Panc1 (cell line): ENCODE measurements around the gene PARM1. TPM values are rescaled to one million over a fixed set of nuclear protein-coding genes. Genes with fewer than 3 reads are reported as not detected.

Experiments used
- ATAC-seq: fragments of 200-7000 bp; cut with Tn5 transposase; 2 replicates; pipeline ENCODE4 v1.9.1; 2020; ENCODE audit warnings: mild to moderate bottlenecking, moderate library complexity
- BruUV-seq: library from RNA; stranded (reverse); fragments of 400-500 nt; replicated peaks from 2 replicates; lab custom pipeline; 2021; lab: Mats Ljungman, UMichigan
- CTCF ChIA-PET: fragments of 300-600 bp; sonication (Branson Sonifier 250); formaldehyde crosslinking; loops from one replicate; lab custom pipeline; 2022; ENCODE audit warnings: antibody characterized with exemption; lab: Charles Lee
- POLR2A ChIA-PET: fragments of 300-600 bp; sonication (Branson Sonifier 250); formaldehyde crosslinking; loops from one replicate; lab custom pipeline; 2022; ENCODE audit warnings: antibody characterized with exemption; lab: Charles Lee
- DNase-seq: peaks from one replicate; pipeline ENCODE4 v3.0.0-alpha.2; 2010; ENCODE audit warnings: low read depth, low spot score
- H3K27ac ChIP-seq: 2 replicates; pipeline ENCODE4 v1.5.1; 2011; ENCODE audit warnings: mild to moderate bottlenecking, low read length, inconsistent platforms
- H3K27me3 ChIP-seq: fragments of 200-500 bp; sonication (Bioruptor generic); 2 replicates; pipeline ENCODE4 v1.6.0; 2014; ENCODE audit warnings: low read length, inconsistent platforms; ENCODE audit not compliant: control insufficient read depth, insufficient read depth
- H3K36me3 ChIP-seq: fragments of 200-500 bp; sonication (Bioruptor generic); 2 replicates; pipeline ENCODE4 v1.5.1; 2014; ENCODE audit warnings: inconsistent platforms, mild to moderate bottlenecking, low read length, moderate library complexity; ENCODE audit not compliant: control insufficient read depth, insufficient read depth
- H3K4me1 ChIP-seq: 2 replicates; pipeline ENCODE4 v1.5.1; 2011; ENCODE audit warnings: inconsistent platforms, mild to moderate bottlenecking, low read length, moderate library complexity; ENCODE audit not compliant: control insufficient read depth, insufficient read depth
- H3K4me3 ChIP-seq, 2 experiments: 2 replicates each; pipeline ENCODE4 v1.5.1; 2011 to 2012; ENCODE audit warnings: low read depth in 2 of 2, low read length in 2 of 2, mild to moderate bottlenecking in 2 of 2, inconsistent platforms in 1 of 2, moderate library complexity in 1 of 2
- H3K9me3 ChIP-seq: fragments of 200-500 bp; sonication (Bioruptor generic); 2 replicates; pipeline ENCODE4 v1.5.1; 2014; ENCODE audit warnings: low read depth, mild to moderate bottlenecking, inconsistent platforms, low read length, moderate library complexity; ENCODE audit not compliant: control insufficient read depth, insufficient read depth
- CTCF ChIP-seq: fragments of 450-650 bp; IDR thresholded peaks from 2 replicates; pipeline ENCODE4 v1.5.1; 2017; ENCODE audit warnings: mild to moderate bottlenecking
- POLR2AphosphoS5 ChIP-seq: IDR thresholded peaks from 2 replicates; pipeline ENCODE4 v1.6.1; 2012; ENCODE audit warnings: mild to moderate bottlenecking, low read depth, low read length, moderate library complexity
- REST ChIP-seq, 2 experiments: IDR thresholded peaks; 2 replicates each; pipeline ENCODE4 v1.6.1; 2011 to 2012; ENCODE audit warnings: low read depth in 2 of 2, control low read depth in 1 of 2, low read length in 1 of 2, mild to moderate bottlenecking in 1 of 2, moderate library complexity in 1 of 2; ENCODE audit not compliant: insufficient read depth in 1 of 2
- SIN3A ChIP-seq: IDR thresholded peaks from 2 replicates; pipeline ENCODE4 v1.6.1; 2012; ENCODE audit warnings: low read depth, mild to moderate bottlenecking, low read length, moderate library complexity, borderline replicate concordance; ENCODE audit not compliant: insufficient read depth
- TCF7L2 ChIP-seq: IDR thresholded peaks from 2 replicates; pipeline ENCODE4 v1.6.1; 2011; ENCODE audit warnings: mild to moderate bottlenecking, low read depth, low read length, inconsistent platforms
- in situ Hi-C: cut with HindIII; loops from 2 replicates; pipeline ENCODE4 v1.10.0; 2016; ENCODE audit warnings: low sequenced_read_pairs, low pct_unique_long_range_greater_than_20kb
- intact Hi-C: fragments of 100-400 bp; cut with micrococcal nuclease; formaldehyde crosslinking; loops from one replicate; pipeline ENCODE4 v1.10.0; 2022; ENCODE audit not compliant: unreplicated experiment
- total RNA-seq: library from RNA; stranded (reverse); gene quantifications from one replicate; pipeline ENCODE4 v1.2.1, GENCODE V29; 2021; ENCODE audit not compliant: unreplicated experiment

PARM1 gene
- total RNA-seq, 1 experiment from 2014 or later, result 0.21 TPM

GRCh38 chr4:74932010-74932409 lies 906 bp upstream of the PARM1 start:
- Histone ChIP-seq H3K9me3 (no peaks in the 10 kb centered on the region), H3K4me1 (no peaks in the 10 kb centered on the region; the same call in 1 of the 2 replicates), H3K27ac (no peak overlapping the region), H3K4me3 (no peak overlapping the region), H3K27me3 (peaks cover 15% of the 10 kb centered on the region), H3K36me3 (no peaks in the 10 kb centered on the region)
- intact Hi-C loops, result no loop called here
- no peak for DNase-seq
- BruUV-seq, result no TSS peak
- in situ Hi-C loops, result no loop called here
- CTCF ChIA-PET, result no interaction called here
- TF ChIP-seq SIN3A (no peak), TCF7L2 (no peak), REST (IDR thresholded peaks at IDR 0.05; ENCODE audit: insufficient read depth in 1 of 2, low read depth in 2 of 2, low read length in 1 of 2) (no peak), CTCF (no peak), POLR2AphosphoS5 (no peak)
- no peak for ATAC-seq
- POLR2A ChIA-PET, result no interaction called here

GRCh38 chr4:74933562-74934015 lies 673 bp downstream of the PARM1 start:
- no peak for TF ChIP-seq CTCF
- no peak for TF ChIP-seq REST (IDR thresholded peaks at IDR 0.05; ENCODE audit: insufficient read depth in 1 of 2, low read depth in 2 of 2, low read length in 1 of 2)
- TF ChIP-seq SIN3A, result no peak
- no peak for TF ChIP-seq TCF7L2
- TF ChIP-seq POLR2AphosphoS5, result no peak
- Histone ChIP-seq H3K4me1 (no peaks in the 10 kb centered on the region; the same call in 1 of the 2 replicates), H3K36me3 (no peaks in the 10 kb centered on the region), H3K9me3 (no peaks in the 10 kb centered on the region), H3K4me3 (peak overlapping the region; percentile 26 to 52), H3K27ac (no peak overlapping the region), H3K27me3 (peaks cover 15% of the 10 kb centered on the region)
- intact Hi-C loops, result no loop called here
- no peak for DNase-seq
- ATAC-seq, result peak; percentile 57
- ChIA-PET POLR2A (no interaction called here), CTCF (no interaction called here)
- in situ Hi-C loops, result no loop called here
- BruUV-seq, result no TSS peak
